ENCODE measurements around the gene OSBPL8. TPM values are rescaled to one million over a fixed set of nuclear protein-coding genes. Genes with fewer than 3 reads are reported as not detected.
"Not testable (repeated sequence)": the region's sequence is repeated elsewhere in the genome, so short reads cannot be mapped to it uniquely, and the experiment has no call there.

The OSBPL8 gene
- total and polyA plus RNA-seq, 7 donors = 7.6 to 64.3 (median 44.8) TPM

GRCh38 chr12:76374386-76375020 is 185.1 kb downstream of the OSBPL8 start:
- no peaks in the 10 kb centered on the region for H3K9me3 ChIP-seq
- TF ChIP-seq POLR2AphosphoS5 (IDR thresholded peaks at IDR 0.05) (no peak), EP300 (IDR thresholded peaks at IDR 0.05) (no peak), CTCF (IDR thresholded peaks at IDR 0.05) (no peak), POLR2A (IDR thresholded peaks at IDR 0.05) (no peak)
- H3K4me1 ChIP-seq = no peaks in the 10 kb centered on the region
- 94 to 96% methylated on average over 1 of the region's 1 CpG for WGBS, 2 donors
- no peak overlapping the region for H3K4me3 ChIP-seq
- H3K27ac ChIP-seq = no peak overlapping the region
- no peak for DNase-seq
- H3K27me3 ChIP-seq = no peaks in the 10 kb centered on the region
- intact Hi-C loops (cut with DNase I) = no loop called here
- peaks cover 0 to 64% (median 7%) of the 10 kb centered on the region in 4 donors for H3K36me3 ChIP-seq

GRCh38 chr12:76368230-76368629 is 191.3 kb downstream of the OSBPL8 start:
- 96% methylated on average over 1 of the region's 1 CpG for WGBS, 2 donors
- Histone ChIP-seq H3K4me3 (no peak overlapping the region), H3K4me1 (no peaks in the 10 kb centered on the region), H3K9me3 (no peaks in the 10 kb centered on the region), H3K27ac (no peak overlapping the region), H3K36me3 (peaks cover 8 to 48% (median 15%) of the 10 kb centered on the region in 4 donors), H3K27me3 (no peaks in the 10 kb centered on the region)
- TF ChIP-seq EP300 (IDR thresholded peaks at IDR 0.05) (no peak), POLR2A (IDR thresholded peaks at IDR 0.05) (no peak), POLR2AphosphoS5 (IDR thresholded peaks at IDR 0.05) (no peak), CTCF (IDR thresholded peaks at IDR 0.05) (no peak)
- DNase-seq = no peak
- intact Hi-C loops (cut with DNase I) = no loop called here

- H3K36me3 ChIP-seq = peaks cover 8 to 45% (median 15%) of the 10 kb centered on the region in 4 donors
- H3K4me3 ChIP-seq = no peak overlapping the region
- no peak overlapping the region for H3K27ac ChIP-seq
- no peaks in the 10 kb centered on the region for H3K27me3 ChIP-seq
- 91 to 92% methylated on average over 1 of the region's 1 CpG for WGBS, 2 donors
- TF ChIP-seq POLR2A (IDR thresholded peaks at IDR 0.05) (no peak), CTCF (IDR thresholded peaks at IDR 0.05) (no peak), POLR2AphosphoS5 (IDR thresholded peaks at IDR 0.05) (no peak), EP300 (IDR thresholded peaks at IDR 0.05) (no peak)
- no peaks in the 10 kb centered on the region for H3K9me3 ChIP-seq
- intact Hi-C loops (cut with DNase I) = no loop called here
- no peak for DNase-seq
- H3K4me1 ChIP-seq = no peaks in the 10 kb centered on the region
These were observed 193.4 kb downstream of the OSBPL8 start for GRCh38 chr12:76366163-76366562.

- H3K9me3 ChIP-seq; H3K27me3 ChIP-seq; H3K27ac ChIP-seq; H3K4me1 ChIP-seq; DNase-seq; H3K4me3 ChIP-seq; intact Hi-C loops (cut with DNase I): not testable (repeated sequence)
- peaks cover 8 to 29% (median 14%) of the 10 kb centered on the region in 4 donors for H3K36me3 ChIP-seq
- WGBS, 2 donors = 81 to 92% methylated on average over 5 of the region's 5 CpGs
These were observed 195.4 kb downstream of the OSBPL8 start for GRCh38 chr12:76364131-76364530.

- no peak for DNase-seq
- Histone ChIP-seq H3K4me1 (peaks cover 0 to 10% (median 0%) of the 10 kb centered on the region in 4 donors), H3K9me3 (no peaks in the 10 kb centered on the region), H3K36me3 (peaks cover 0 to 16% (median 5%) of the 10 kb centered on the region in 4 donors), H3K27me3 (no peaks in the 10 kb centered on the region), H3K27ac (no peak overlapping the region), H3K4me3 (no peak overlapping the region)
- 96 to 98% methylated on average over 9 of the region's 9 CpGs for WGBS, 2 donors
- intact Hi-C loops (cut with DNase I) = no loop called here
- TF ChIP-seq POLR2AphosphoS5 (IDR thresholded peaks at IDR 0.05) (no peak), CTCF (IDR thresholded peaks at IDR 0.05) (no peak), EP300 (IDR thresholded peaks at IDR 0.05) (no peak), POLR2A (IDR thresholded peaks at IDR 0.05) (no peak)
These were observed 199.3 kb downstream of the OSBPL8 start for GRCh38 chr12:76360316-76360715.

Measured in sigmoid colon (tissue), 7 donors.